NT2/D1 (cell line): ENCODE results near the gene CFAP65.

Experiments used
- DNase-seq: peaks from one replicate; pipeline ENCODE4 v3.0.0-alpha.2; 2011; ENCODE audit warnings: low read depth, low spot score
- H3K27me3 ChIP-seq: 2 replicates; pipeline ENCODE4 v1.6.0; 2011; ENCODE audit warnings: mild to moderate bottlenecking; ENCODE audit not compliant: insufficient read length, insufficient read depth
- H3K36me3 ChIP-seq: 2 replicates; pipeline ENCODE4 v1.6.1; 2011; ENCODE audit warnings: mild to moderate bottlenecking, low read length, mixed read lengths; ENCODE audit not compliant: insufficient read depth, insufficient read length
- H3K4me1 ChIP-seq: 2 replicates; pipeline ENCODE4 v1.5.1; 2011; ENCODE audit not compliant: insufficient read depth, insufficient read length
- H3K4me3 ChIP-seq: 2 replicates; pipeline ENCODE4 v1.5.1; 2011; ENCODE audit warnings: low read depth; ENCODE audit not compliant: insufficient read length
- H3K9ac ChIP-seq: 2 replicates; pipeline ENCODE4 v1.6.0; 2011; ENCODE audit warnings: low read depth; ENCODE audit not compliant: insufficient read length
- H3K9me3 ChIP-seq: 2 replicates; pipeline ENCODE4 v1.5.1; 2011; ENCODE audit warnings: mild to moderate bottlenecking, low read length; ENCODE audit not compliant: insufficient read depth
- SUZ12 ChIP-seq: IDR thresholded peaks from 2 replicates; pipeline ENCODE4 v1.6.1; 2011; ENCODE audit not compliant: insufficient read length, insufficient read depth; ENCODE audit errors: extremely low read depth
- YY1 ChIP-seq: IDR thresholded peaks from 2 replicates; pipeline ENCODE4 v1.6.1; 2011; ENCODE audit not compliant: insufficient read length, insufficient read depth
- ZNF274 ChIP-seq: IDR thresholded peaks from 2 replicates; pipeline ENCODE4 v1.6.1; 2011; ENCODE audit warnings: mild to moderate bottlenecking, low read depth, low read length

Gene CFAP65

DNA sequence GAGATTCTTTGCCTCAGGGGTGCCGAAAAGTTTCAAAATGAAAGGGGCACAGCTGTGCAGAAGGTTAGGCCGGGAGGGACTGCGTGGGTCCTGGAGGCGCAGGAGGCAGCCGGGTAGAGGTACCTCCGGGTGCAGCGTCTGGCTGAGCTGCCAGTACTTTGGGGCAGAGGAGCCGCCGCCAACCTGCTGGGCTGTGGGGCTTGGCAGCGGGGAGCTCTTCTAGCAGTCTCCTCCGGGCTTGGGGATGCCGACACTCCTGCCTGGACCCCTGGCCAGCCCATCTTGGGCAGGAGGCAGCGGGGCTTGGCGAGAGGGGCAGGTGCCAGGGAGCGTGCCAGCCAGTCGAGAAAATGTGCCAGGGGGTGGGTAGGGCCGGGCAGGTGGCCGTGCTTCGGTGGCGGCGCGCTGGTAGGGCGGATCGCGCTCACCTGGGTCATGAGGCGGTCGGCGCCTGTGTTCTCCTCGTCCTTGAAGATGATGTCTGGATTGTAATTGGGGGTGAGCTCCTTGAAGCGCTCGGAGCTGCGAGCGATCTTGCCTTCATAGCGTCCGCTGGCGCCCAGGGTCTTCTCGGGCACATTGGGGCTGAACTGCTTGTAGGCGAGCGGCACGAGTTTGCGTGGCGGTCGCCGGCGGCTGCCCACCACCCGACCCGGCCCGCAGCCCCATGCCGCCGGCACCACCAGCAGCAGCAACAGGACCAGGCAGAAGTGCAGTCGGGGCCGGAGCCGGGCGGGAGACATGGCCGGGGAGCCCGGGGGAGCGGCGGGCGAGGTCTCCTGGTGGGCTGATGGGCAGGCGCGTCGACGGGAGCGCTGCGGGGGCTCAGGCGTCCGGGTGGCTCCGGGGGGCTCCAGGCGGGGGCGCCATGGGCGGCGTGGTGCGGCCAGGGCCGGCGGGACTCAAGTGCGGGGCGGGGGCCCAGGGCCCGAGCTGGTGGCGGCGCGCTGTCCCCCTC, 18.7 kb upstream of the CFAP65 start:
- Histone ChIP-seq H3K27me3 (peaks cover 93% of the 10 kb centered on the region), H3K9me3 (peaks cover 9% of the 10 kb centered on the region; the same call in 1 of the 2 replicates), H3K4me3 (peak overlapping the region; percentile 6), H3K36me3 (no peaks in the 10 kb centered on the region), H3K9ac (peak overlapping the region; percentile 47), H3K4me1 (peaks cover 8% of the 10 kb centered on the region)
- no peak for DNase-seq
- TF ChIP-seq ZNF274 = no peak
- TF ChIP-seq SUZ12 = peak; percentile 87
- no peak for TF ChIP-seq YY1

DNA sequence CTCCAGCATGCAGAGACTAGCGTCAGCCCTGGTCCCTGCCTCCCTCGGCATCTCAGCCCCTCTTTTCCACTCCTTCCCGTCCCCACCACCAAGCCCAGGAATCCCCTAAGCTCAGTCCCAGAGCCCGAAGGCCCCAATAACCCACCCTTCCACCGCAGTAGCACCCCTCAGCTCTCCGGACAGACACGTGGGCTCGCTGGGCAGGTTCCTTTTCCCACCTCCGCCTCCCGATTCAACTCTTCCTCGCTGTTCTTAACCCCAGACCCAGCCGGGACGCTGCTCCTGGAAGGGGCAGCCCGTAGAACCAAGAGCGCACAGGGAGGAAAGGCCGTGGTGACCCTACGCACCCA, 18.0 kb upstream of the CFAP65 start:
- no peak overlapping the region for H3K9ac ChIP-seq

DNA sequence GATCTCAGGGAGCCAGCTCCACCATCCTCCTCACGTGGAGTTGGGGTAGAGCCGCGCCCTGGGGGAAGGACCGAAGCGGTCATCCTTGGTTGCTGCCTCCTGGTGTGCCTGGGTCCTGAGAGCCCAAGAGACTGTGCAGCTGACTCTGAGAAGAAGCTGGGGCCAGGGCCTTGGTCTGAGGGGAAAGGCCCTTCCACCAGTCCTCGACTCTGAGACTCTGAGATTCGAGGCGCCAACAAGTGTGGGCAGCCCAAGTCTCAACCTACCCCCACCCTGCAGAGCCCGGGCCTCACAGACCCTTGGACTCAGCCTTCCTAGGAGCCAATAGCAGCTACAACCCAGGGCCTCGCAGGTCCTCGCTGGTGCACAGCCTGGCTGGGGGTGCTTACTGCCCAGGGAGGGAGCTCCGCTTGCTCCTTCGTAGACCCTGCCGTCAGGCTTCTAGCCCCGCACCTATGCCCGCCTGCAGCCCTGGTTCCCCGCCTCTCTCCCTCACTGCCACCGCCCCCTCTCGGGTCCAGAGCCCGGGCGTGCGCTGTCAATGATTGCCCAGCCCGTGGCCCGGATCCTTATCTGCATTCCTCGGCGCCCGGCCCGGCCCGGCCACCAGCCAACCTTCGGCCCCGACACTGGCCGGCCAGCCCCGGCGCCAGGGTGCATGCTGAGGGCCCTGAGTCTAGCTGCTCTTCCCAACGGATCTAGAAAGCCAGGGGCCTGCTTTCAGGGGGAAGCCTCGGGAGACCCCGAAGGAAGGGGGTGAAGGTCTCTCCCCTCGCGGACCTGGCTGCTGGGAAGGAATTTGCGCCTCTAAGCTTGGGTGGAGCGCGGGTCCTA, 17.4 kb upstream of the CFAP65 start:
- H3K9me3 ChIP-seq = peaks cover 9% of the 10 kb centered on the region; the same call in 1 of the 2 replicates
- no peak overlapping the region for H3K4me3 ChIP-seq
- DNase-seq = no peak
- TF ChIP-seq ZNF274 (no peak), YY1 (no peak), SUZ12 (no peak)
- H3K4me1 ChIP-seq = peaks cover 8% of the 10 kb centered on the region
- H3K9ac ChIP-seq = no peak overlapping the region
- H3K36me3 ChIP-seq = no peaks in the 10 kb centered on the region
- peaks cover 92% of the 10 kb centered on the region for H3K27me3 ChIP-seq

More for the DNA sequence above, 18.0 kb upstream of the CFAP65 start:
- no peaks in the 10 kb centered on the region for H3K36me3 ChIP-seq
- H3K9me3 ChIP-seq = peaks cover 9% of the 10 kb centered on the region; the same call in 1 of the 2 replicates
- no peak overlapping the region for H3K4me3 ChIP-seq
- H3K27me3 ChIP-seq = peaks cover 95% of the 10 kb centered on the region
- TF ChIP-seq SUZ12 (no peak), ZNF274 (no peak), YY1 (no peak)
- no peak for DNase-seq
- peaks cover 8% of the 10 kb centered on the region for H3K4me1 ChIP-seq

DNA sequence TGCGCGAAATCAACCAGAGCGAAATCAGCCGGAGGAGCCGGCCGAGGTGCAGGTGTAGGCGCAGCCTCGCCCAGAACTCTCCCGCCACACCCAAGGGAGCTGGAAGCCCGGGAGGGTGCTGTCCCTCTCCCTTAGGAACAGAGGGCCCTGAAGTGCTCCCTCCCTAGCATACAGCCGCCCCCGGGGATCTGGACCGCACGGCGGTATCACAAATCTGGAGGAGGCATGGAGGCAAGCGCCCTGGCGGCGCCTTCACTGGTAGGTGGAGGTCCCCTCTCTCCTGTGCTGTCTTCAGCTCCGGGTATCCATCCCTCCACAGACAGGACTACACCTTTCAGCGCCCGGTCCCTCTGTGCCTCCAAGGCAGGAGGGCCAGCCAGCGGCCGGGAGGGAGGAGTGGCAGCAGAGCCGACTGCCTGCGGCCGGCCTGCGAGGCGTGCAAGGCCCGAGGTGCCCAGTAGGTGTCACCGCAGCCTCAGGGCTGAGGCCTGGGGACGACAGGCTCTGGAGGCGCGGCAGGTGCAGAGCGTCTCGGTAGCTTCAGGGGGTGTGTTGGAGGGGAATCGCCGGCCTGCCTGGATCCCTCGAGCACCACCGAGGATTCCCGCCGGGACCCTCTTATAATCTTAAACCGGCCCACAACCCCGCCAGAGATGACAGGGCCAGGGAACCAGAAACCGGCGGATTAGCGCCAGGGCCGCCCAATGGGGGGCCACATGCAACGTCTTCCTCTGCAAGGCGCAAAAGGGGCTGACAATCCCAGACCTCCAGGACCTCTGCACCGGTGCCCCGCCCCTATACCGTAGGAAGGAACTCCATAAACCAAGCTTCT, 16.6 kb upstream of the CFAP65 start:
- Histone ChIP-seq H3K36me3 (no peaks in the 10 kb centered on the region), H3K4me3 (no peak overlapping the region), H3K9ac (peak overlapping the region; percentile 42), H3K9me3 (peaks cover 9% of the 10 kb centered on the region; the same call in 1 of the 2 replicates), H3K4me1 (peaks cover 8% of the 10 kb centered on the region), H3K27me3 (peaks cover 83% of the 10 kb centered on the region)
- DNase-seq = peak; percentile 69
- no peak for TF ChIP-seq YY1
- TF ChIP-seq ZNF274 = no peak
- no peak for TF ChIP-seq SUZ12

DNA sequence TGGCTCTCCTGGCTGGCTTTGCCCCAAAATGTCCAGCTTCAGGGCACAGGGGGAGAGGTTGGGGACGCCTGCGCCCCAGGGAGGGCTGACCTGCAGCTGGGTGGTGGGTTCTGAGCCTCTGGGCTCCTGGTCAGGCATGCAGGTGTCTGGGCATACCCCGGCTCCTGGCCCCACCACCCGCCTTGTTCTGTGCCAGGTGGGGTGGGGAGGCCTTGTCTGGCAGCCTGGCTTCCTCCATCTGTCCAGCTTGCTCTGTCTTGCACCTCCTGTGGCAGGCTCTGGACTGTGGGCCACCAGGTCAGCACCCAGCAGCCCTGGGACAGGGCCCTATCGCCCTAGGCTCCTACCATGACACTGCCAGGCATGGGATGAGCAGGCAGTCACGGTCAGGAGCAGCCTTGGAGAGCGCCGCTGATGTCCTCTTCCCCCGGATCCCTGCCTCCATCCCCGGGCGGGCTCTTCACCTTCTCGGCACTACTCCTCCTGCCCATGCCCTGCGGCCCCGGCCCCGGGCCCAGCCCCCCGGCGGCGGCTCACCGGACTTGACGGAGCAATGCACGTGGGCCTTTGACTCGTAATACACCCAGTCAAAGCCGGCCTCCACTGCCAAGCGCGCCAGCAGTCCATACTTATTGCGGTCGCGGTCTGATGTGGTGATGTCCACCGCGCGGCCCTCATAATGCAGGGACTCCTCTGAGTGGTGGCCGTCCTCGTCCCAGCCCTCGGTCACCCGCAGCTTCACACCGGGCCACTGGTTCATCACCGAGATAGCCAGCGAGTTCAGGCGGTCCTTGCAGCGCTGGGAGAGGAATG, 15.8 kb upstream of the CFAP65 start:
- Histone ChIP-seq H3K9ac (peak overlapping the region; percentile 42), H3K27me3 (peaks cover 79% of the 10 kb centered on the region), H3K36me3 (no peaks in the 10 kb centered on the region), H3K4me1 (peaks cover 8% of the 10 kb centered on the region), H3K9me3 (peaks cover 9% of the 10 kb centered on the region; the same call in 1 of the 2 replicates), H3K4me3 (no peak overlapping the region)
- DNase-seq = no peak
- TF ChIP-seq YY1 = no peak
- TF ChIP-seq ZNF274 = no peak
- TF ChIP-seq SUZ12 = no peak

DNA sequence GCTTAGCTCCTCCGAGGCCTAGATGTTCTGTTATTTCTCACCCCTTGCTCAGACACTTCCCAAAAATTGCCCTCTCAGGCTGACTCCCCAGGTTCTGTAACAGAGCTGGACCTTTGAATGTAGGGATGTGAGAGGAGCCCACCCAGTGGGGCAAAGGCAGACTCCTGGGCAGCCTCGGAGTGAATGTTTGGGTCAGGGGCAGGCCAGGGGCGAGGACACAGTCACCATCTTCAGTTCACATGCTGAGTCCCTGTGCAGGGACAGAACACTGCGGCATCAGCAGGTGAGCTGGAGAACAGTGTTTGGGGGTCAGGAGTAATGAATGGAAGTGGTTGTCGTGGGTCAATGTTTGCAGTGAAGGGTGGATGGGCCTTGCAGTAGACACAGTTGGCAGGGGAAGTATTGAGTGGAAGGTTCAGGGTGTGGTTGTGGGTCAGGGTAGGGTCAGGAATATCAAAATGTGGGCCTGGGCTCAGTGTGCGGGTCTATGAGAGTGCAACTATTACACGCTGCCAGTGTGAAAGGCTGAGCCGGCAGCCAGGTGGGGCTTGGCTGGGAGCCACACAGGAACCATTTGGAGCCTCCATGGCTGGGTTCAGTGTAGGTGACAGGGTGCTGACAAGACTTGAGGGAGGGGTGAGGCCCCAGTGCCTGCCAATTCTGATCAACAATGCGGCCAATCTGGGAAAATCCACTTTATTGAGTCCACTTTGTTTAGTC, 15.0 kb upstream of the CFAP65 start:
- Histone ChIP-seq H3K4me3 (no peak overlapping the region), H3K27me3 (peaks cover 73% of the 10 kb centered on the region), H3K9ac (no peak overlapping the region), H3K9me3 (peaks cover 9% of the 10 kb centered on the region; the same call in 1 of the 2 replicates), H3K36me3 (no peaks in the 10 kb centered on the region), H3K4me1 (peaks cover 6% of the 10 kb centered on the region)
- no peak for TF ChIP-seq SUZ12
- no peak for DNase-seq
